NCI-H1105 (cell line): ENCODE data around the gene TUBA4B.
"Not testable (repeated sequence)": the region's sequence is repeated elsewhere in the genome, so short reads cannot be mapped to it uniquely, and the experiment has no call there.

Source experiments
- DNase-seq: peaks from one replicate; lab custom pipeline; 2025; lab: John Stamatoyannopoulos, UW

TUBA4B gene

DNA sequence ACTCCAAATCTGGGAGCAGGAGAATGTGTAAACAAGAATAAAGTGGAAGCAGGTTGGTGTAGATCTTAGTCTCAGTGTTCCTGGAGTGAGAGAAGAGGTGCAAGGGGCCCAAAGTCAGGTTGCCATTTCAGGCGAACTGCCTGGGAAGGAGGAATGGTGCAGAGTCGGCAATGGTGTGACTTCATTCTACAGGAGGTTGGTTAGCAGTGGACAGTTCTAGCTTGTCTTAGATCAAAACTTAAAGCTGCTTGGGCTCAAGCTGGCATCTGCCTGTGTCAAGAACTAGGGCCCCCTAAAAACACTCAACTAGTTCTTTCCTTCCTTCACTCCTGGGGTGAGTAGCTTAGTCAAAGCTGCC, 4.2 kb upstream of the TUBA4B start:
- DNase-seq = no peak

DNA sequence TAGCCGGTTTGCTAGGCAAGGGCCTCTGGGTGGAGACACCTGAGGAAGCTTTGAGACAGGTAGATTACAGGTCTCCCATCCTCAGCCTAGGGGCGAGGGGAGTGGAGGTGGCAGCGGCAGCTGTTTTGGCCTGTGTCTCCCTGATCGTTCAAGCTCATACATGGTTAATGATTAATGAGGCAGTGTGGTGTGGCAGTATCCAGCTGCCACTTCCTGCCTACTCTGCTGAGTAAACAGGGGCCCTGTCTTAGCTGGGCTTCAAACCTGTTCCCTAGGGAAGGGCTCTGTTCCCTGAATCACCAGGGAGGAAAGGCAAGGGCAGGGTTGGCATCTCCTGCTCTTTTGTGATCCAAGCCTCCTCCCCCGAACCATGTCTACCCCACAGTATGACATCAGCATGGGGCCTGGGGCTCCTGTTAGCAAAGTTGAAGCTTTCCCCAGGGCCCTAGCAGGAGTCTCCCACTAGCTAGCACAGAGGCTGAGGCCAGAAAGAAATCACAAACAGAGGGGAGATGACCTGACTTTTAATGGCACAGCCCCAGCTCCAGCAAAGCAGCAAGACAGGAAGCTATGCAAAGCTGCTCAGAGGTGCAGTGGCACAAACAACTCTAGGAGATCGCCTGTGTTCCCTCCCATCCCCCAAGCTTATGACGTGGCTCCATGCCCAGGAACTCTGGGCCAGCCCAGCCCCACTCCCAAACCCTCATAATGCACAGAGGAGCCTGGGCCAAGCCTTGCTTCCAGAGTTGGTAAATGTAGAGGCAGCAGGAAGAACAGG, 3.7 kb upstream of the TUBA4B start:
- DNase-seq = peak; percentile 23

DNA sequence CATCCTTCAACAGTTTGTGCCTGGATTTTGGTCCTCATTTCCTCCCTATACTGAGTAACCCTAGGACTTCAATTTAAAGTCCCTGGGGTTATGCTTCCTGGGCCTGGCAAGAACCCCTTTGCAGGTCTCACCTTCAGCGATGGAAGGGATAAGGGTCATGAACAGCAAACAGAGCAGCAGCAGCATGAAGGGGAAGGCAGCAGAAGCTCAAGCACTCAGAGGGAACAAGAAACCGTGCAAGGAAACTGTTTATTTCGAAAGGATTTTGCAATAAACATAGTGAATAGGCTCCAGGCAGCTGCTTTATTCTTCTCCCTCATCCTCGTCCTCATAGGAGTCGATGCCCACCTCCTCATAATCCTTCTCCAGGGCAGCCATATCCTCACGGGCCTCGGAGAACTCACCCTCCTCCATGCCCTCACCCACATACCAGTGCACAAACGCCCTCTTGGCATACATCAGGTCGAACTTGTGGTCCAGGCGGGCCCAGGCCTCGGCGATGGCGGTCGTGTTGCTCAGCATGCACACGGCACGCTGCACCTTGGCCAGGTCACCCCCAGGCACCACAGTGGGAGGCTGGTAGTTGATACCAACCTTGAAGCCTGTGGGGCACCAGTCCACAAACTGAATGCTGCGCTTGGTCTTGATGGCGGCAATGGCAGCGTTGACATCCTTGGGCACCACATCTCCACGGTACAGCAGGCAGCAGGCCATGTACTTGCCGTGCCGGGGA, 2.8 kb upstream of the TUBA4B start:
- no peak for DNase-seq

DNA sequence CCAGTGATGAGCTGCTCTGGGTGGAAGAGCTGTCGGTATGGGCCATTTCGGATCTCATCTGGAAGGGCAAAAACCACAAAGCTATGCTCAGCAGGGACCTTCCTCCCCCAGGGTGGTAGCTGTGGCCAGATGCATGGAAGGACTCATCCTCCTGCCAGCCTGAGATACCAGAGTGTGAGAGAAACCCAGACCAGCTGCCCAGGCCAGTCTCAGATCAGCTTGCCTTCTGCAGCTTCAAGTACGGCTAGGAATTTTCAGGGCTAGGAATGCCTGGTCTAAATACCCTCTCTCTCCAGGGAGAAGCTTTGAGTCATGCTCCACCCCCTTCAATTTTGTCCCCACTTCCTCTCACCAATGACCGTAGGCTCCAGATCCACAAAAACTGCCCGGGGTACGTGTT, 1.4 kb upstream of the TUBA4B start:
- DNase-seq = no peak

DNA sequence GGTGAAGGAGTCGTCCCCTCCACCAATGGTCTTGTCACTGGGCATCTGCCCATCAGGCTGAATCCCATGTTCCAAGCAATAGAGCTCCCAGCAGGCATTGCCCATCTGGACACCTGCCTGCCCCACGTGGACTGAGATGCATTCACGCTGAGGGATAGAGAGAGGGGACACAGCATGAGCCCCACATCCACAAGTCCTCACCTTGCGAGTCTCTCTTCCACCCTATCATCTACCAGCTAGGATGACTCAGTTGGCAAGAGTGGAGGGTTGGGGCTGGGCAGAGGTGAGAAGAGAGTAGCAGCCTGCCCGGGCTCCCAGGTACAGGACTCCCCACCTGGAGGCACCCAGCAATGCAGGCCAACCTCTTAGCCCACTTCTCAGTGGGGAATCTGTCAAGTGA, 959 bp upstream of the TUBA4B start:
- DNase-seq = no peak

DNA sequence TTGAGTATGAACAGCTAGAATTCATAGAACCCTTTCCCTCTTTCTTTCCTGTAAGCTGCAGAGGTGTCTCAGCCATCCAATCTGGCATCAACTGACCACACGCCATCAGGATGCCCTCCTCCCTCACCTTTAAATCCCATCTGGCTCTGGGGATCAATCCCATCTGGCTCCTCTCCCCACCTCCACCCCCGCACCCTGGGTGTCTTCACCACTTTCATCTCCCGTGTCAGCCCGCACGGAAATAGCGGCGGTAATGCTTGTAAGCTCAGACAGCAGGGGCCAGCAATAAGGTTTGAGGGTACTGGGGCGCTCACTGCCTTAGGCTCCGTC, 508 bp upstream of the TUBA4B start:
- no peak for DNase-seq

DNA sequence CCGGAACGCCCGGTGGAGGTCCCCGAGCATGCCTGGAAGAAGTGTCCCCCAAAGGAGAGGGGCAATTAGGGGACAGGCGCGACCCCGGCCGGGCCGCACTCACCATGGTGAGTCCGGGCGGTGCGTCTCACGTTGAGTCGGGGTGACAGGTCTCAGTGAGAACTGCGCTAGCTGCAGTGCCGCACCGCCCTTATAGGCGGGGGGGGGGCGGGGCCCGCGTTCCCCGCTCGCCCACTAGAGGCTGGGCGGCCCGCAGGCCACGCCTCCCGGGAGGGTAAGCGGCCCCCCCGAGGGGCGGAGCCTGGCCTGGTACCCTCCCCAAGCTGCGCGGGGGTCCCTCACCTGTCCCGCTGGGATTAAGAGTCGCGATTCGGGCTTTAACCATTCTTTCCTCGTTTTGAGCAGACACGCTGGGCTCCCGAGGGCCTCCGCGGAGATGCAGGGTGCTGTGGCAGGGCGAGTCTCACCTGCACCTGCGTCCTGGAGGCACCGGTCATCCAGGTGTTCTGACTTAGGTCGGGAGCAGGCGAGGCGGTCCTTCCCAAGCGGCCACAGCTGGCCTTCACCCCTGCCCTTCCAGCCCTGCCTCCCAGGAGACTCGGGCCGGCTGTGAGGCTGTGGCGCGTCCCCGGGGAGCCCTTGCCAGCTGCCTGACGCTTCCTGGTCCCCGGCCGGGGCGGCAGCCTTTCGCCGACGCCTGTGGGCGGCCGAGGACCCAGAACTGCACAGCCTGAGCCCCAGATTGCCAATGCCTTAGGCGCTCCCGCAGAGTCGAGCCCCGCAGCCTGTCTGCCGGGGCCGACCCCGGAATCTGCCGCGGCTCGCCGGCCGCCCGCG, 928 bp downstream of the TUBA4B start, which contains the start of gene TUBA4A:
TSS of gene TUBA4A (minus strand) at position 166 of the 837 bp plus-strand sequence. CDS start at position 106, 60 bp downstream.
- peak; percentile 55 for DNase-seq

DNA sequence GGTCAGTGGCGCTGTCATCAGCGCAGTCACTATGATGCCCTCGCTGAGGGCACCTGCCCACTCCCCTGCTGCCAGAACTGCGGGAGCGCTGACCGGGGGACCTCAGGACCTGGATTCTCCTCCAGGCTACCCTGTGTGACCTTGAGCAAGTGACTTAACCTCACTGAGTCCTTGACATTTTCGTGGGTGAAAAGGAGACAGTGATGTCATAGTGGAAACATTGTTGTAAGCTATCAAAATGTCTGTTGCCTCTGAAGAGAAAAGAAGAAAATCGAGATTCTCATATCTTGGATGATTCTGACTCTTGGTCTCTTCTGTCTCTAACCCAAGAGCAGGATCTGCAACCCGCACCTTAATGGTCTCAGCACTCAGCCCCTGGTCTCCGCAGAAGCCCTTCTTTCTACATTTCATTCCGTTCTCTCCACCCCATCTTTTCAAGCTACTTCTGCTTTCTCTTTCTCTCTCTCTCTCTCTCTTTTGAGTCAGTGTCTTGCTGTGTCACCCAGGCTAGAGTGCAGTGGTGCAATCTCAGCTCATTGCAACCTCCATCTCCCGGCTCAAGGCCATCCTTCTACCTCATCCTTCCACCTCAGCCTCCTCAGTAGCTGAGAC, 1.7 kb downstream of the TUBA4B start:
- no peak for DNase-seq

DNA sequence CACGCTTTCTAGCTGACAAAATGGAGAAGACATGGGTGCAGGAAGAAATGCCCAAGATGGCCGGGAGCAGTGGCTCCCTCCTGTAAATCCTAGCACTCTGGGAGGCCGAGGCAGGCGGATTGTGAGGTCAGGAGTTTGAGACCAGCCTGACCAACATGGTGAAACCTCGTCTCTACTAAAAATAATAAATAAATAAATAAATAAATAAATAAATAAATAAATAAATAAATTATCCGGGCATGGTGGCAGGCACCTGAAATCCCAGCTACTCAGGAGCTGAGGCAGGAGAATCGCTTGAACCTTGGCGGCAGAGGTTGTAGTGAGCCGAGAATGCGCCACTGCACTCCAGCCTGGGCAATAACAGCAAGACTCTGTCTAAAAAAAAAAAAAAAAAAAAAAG, 5.9 kb downstream of the TUBA4B start:
- DNase-seq = not testable (repeated sequence)

DNA sequence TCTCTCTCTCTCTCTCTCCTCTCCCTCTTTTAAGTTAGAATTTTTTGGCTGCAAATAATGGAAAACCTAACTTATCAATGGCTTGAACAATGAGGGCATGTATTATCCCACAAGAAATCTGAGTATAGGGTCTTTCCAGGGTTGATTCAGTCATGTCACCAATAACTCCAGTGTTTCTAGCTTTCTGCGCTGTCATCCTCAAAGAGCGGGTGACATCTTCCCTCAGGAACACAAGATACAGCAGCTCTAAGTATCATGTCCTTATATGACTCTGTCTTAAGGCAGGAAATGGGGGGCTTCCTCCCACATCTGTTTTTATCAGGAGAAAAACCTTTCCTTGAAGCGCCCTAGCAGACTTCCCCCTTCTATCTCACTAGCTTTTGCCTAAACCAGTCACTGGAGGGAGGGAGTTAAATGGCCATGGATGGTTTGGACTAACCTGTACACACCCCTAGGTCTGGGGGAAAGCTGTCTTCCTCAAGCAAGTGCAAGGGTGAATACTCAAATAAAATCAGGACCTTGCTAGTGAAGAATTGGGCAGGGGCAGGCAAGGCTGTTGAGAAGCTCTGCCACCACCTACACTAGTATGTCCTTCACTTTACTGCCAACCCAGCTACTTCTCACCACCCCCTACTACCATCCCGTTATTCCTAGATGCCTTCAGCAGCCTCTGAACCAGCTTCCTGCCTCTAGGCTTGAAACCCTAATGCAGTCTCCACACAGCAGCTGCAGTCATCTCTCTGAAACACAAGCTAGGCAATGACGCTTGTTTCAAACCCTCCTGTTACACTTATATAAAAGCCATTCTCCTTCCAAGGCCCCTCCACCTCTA, 8.2 kb downstream of the TUBA4B start:
- no peak for DNase-seq

DNA sequence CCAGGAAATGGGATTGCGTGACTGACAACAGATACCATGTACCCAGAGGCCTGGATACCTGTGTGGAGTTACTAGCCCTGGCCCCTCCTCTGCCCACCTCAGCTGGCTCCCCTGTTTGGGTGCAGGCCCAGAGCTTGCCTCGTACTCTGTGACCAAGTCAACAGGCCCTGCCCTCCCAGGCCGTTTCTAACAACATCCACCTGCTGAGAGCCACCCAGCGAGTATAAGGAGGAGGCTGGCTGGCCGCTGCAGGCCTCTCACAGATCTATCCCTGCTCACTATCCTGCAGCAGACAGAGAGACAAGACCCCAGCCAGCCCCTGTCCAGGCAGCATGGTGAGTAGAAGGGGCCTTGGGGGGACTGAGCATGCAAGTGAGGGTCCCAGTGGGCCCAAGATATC, 13.2 kb downstream of the TUBA4B start:
- no peak for DNase-seq

DNA sequence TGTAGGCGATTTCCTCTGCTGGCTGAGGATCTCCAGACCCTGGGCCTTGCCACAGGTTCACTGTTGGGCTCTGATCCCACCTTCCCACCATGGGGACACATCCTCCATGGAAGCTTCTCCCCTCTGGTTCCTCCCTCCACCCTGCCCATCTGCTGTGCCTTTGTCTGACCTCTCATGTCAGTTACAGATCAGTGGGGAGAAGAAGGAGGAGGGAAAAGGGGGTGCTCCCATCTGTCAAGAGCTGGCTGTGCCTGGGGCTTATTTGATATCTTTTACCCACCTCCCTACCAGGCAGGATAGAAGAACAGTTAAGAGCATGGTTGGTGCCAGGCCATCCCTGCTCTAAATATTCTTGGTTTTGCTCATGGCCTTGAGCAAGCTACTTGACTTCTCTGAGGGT, 13.8 kb downstream of the TUBA4B start:
- no peak for DNase-seq

DNA sequence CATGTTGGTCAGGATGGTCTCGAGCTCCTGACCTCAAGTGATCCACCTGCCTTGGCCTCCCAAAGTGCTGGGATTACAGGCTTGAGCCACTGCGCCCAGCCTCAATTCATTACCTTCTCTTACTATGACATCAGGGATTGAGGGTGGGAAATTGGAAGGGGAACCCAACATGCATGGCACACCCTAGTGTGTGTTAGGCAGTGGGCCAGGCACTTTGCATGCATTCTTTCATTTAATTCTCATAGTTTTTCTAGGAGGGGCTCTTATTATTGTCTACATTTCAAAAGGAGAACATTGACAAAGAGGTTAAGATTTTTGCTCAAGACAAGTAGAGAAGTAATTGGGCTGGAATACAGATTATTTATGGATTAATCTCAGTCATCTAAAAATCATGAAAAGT, 15.3 kb downstream of the TUBA4B start:
- DNase-seq = no peak

DNA sequence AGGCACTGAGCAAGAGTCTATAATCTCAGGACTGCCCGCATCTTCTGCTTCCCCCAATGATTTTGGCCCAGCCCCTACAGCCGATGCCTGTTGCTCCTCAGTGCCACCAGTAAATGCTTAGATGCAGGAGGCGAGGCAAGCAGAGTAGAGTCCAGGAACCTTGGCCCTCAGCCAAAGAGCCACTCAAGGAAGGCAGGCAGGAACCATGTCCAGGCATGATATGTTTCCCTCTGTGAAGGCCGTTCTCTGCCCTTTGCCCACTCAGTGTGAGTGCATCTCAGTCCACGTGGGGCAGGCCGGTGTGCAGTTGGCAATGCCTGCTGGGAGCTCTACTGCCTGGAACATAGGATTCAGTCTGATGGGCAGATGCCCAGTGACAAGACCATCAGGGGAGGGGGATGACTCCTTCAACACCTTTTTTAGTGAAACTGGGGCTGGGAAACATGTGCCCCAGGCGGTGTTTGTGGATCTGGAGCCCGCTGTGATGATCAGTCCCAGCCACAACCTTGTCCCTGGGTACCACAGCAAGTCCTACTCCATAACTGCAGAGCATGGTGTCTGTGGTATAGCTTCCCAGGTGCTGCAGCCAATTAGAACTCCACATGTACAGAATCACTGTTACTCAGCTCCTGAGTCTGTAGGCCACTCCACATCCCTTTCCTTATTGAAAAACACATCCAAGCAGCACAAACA, 16.5 kb downstream of the TUBA4B start:
- DNase-seq = peak; percentile 68

DNA sequence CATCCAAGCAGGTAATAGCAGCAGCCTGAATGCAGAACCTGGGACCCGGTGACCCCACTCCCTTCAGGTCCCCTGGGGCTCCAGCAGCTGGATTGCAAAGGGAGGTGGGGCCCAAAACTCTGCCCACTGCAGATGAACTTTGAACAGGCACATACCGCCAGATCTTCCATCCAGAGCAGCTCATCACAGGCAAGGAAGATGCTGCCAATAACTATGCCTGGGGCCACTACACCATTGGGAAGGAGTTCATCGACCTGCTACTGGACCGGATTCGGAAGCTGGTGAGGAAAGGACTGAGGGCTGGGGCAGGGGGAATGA, 17.0 kb downstream of the TUBA4B start:
- no peak for DNase-seq

DNA sequence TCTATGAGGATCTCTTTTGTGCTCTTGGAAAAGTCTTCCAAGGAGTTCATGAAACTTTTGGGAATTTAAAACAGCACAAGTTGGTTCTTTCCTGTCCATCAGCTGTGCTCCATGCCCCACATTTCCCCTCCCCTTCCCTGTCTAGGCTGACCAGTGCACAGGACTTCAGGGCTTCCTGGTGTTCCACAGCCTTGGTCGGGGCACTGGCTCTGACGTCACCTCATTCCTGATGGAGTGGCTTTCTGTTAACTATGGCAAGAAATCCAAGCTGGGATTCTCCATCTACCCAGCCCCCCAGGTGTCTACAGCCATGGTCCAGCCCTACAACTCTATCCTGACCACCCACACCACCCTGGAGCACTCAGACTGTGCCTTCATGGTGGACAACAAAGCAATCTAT, 18.0 kb downstream of the TUBA4B start:
- no peak for DNase-seq

DNA sequence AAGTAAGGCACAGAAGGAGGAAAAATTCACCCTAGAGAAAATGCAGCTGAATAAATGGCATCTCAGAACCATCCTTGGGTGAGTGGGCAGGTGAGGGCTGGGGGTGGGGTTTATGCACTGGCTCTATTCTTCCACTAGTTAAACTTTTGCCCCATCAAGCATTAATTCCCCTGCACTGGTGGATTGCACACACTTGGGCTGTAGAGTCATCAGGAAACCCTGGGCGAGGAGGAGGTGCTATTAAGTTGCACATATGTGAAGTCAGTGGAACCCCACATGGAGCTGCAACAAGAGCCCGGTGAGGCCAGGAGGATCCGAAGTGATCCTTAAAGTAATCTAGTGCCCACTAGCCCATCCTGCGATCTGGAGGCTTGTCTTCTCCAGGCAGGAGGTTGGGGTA, 19.3 kb downstream of the TUBA4B start:
- no peak for DNase-seq

DNA sequence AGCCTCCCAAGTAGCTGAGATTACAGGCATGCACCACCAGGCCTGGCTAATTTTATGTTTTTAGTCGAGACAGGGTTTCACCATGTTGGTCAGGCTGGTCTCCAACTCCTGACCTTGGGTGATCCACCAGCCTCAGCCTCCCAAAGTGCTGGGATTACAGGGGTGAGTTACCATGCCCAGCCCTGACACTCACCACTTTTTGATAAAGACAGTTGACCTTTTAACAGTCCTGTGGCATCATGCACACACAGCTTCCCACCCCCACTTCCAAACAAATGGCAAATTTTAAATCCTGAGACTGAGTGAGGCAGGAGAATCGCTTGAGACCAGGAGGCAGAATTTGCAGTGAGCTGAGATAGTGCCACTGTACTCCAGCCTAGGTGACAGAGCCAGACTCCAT, 20.0 kb downstream of the TUBA4B start:
- DNase-seq = no peak

DNA sequence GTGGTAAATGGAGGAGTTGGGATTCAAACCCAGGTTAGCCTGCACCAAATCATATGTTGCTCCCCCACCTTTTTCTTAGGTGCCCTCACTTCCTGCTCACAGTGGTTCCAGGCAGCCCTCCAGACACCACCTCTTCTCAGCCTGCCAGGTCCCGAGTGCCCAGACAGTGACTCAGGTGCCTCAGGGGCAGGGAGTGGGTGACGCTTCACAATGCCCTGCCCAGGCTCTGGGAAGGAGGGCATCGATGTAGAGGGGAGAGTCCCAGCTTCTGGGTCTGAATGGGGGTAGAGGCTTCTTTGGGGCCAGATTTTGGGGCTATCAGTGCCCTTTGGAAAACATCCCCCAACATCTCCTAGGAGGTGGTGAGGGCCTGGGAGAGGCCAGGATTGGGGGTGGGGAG, 20.9 kb downstream of the TUBA4B start:
- no peak for DNase-seq

DNA sequence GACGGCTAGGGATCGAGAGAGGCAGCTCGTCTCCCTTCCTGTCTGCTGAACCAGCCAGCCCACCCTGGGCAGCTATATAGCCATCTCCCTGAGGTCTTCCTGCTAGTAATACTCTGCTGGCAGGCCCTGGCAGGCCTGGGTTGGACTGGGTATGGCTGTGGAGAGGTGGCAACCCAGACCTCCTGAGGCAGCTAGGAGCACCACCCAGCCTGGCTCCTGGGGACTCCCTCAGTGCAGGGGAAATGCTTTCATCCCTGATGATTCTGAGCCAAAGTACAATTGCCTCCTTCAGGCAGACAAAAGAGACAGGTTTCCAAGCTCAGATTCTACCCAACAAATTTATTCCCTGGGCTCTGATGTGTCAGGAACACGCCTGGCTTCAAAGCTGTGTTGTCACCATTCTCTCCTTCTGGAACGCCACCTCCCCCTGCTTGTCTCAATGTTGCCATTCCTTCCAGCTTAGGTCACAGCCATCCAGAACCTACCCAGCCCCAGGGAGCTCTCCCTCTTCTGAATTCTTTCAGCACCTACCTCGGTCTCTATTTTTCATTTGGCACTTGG, 21.4 kb downstream of the TUBA4B start:
- DNase-seq = no peak
